ENCODE data around the gene WWOX. TPM values are rescaled to one million over a fixed set of nuclear protein-coding genes. Genes with fewer than 3 reads are reported as not detected.

WWOX gene
- total and polyA plus RNA-seq, 2 of the 13 experiments (the other 11 are each of a cell fraction or from before 2014, with no cell fraction given) = 9.1 to 37.4 TPM

GRCh38 chr16:78729687-78730086 is 630.2 kb downstream of the WWOX start (continued):
- TF ChIP-seq HNF1A (IDR thresholded peaks at IDR 0.05; ENCODE audit: low read depth) = peak; percentile 38; the same call in 1 of the 2 replicates
- no peak for TF ChIP-seq HNF1A (CRISPR knock-in tag; IDR thresholded peaks at IDR 0.05; ENCODE audit: borderline replicate concordance)
- 0 out of 2 replicates have a peak, but pooled peaks have one; percentile 38 for TF ChIP-seq ZKSCAN1 (IDR thresholded peaks at IDR 0.05; ENCODE audit: low read length)
- TF ChIP-seq, protein P1, sequence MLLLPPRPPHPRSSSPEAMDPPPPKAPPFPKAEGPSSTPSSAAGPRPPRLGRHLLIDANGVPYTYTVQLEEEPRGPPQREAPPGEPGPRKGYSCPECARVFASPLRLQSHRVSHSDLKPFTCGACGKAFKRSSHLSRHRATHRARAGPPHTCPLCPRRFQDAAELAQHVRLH (CRISPR knock-in tag; IDR thresholded peaks at IDR 0.05; ENCODE audit: borderline replicate concordance, low read depth) = 0 out of 2 replicates have a peak, but pooled peaks have one; percentile 53
- TF ChIP-seq ZNF678 (CRISPR knock-in tag; IDR thresholded peaks at IDR 0.05) = no peak
- peak; percentile 78 for TF ChIP-seq FOSL2 (CRISPR knock-in tag; IDR thresholded peaks at IDR 0.05)
- TF ChIP-seq ZNF652 (CRISPR knock-in tag; IDR thresholded peaks at IDR 0.05; ENCODE audit: borderline replicate concordance, low read depth) = peak; percentile 23; the same call in 1 of the 2 replicates
- TF ChIP-seq ISL2 (CRISPR knock-in tag; IDR thresholded peaks at IDR 0.05) = peak; percentile 84
- TF ChIP-seq ZNF878 (CRISPR knock-in tag; IDR thresholded peaks at IDR 0.05) = no peak
- 0 out of 2 replicates have a peak, but pooled peaks have one; percentile 25 for TF ChIP-seq ZNF256 (CRISPR knock-in tag; conservative IDR thresholded peaks at IDR 0.05)
- no peak for TF ChIP-seq EED (CRISPR knock-in tag; IDR thresholded peaks at IDR 0.05)
- TF ChIP-seq TSC22D2 (CRISPR knock-in tag; IDR thresholded peaks at IDR 0.05; ENCODE audit: borderline replicate concordance) = no peak
- TF ChIP-seq PHF21A (CRISPR knock-in tag; IDR thresholded peaks at IDR 0.05) = 0 out of 2 replicates have a peak, but pooled peaks have one; percentile 48
- TF ChIP-seq ZSCAN31 (CRISPR knock-in tag; IDR thresholded peaks at IDR 0.05; ENCODE audit: low read depth) = no peak
- TF ChIP-seq HOXA5 (CRISPR knock-in tag; IDR thresholded peaks at IDR 0.05) = peak; percentile 71; the same call in 1 of the 2 replicates
- TF ChIP-seq GATAD2A (CRISPR knock-in tag; IDR thresholded peaks at IDR 0.05) = peak; percentile 99
- TF ChIP-seq, protein P2, sequence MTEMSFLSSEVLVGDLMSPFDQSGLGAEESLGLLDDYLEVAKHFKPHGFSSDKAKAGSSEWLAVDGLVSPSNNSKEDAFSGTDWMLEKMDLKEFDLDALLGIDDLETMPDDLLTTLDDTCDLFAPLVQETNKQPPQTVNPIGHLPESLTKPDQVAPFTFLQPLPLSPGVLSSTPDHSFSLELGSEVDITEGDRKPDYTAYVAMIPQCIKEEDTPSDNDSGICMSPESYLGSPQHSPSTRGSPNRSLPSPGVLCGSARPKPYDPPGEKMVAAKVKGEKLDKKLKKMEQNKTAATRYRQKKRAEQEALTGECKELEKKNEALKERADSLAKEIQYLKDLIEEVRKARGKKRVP (CRISPR knock-in tag; IDR thresholded peaks at IDR 0.05) = peak in 1 of 2 experiments; percentile 96; a peak in 2 of 4 replicates
- no peak for TF ChIP-seq SRF (IDR thresholded peaks at IDR 0.05; ENCODE audit: low read depth, low read length)
- TF ChIP-seq KAT7 (CRISPR knock-in tag; IDR thresholded peaks at IDR 0.05; ENCODE audit: borderline replicate concordance) = peak; percentile 31; the same call in 1 of the 2 replicates
- TF ChIP-seq ZNF577 (CRISPR knock-in tag; IDR thresholded peaks at IDR 0.05; ENCODE audit: borderline replicate concordance, low read depth) = no peak
- TF ChIP-seq, protein P3, sequence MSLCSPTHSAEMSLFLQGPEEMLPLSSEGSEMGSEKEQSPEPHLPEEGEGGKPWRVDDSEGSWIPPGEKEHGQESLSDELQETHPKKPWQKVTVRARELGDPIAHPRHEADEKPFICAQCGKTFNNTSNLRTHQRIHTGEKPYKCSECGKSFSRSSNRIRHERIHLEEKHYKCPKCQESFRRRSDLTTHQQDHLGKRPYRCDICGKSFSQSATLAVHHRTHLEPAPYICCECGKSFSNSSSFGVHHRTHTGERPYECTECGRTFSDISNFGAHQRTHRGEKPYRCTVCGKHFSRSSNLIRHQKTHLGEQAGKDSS (CRISPR knock-in tag; IDR thresholded peaks at IDR 0.05; ENCODE audit: borderline replicate concordance, low read depth) = no peak
- 0 out of 2 replicates have a peak, but pooled peaks have one; percentile 33 for TF ChIP-seq ZNF792 (CRISPR knock-in tag; IDR thresholded peaks at IDR 0.05)
- peak; percentile 77 for TF ChIP-seq ZSCAN9 (CRISPR knock-in tag; IDR thresholded peaks at IDR 0.05; ENCODE audit: borderline replicate concordance)
- TF ChIP-seq CBX5 (CRISPR knock-in tag; IDR thresholded peaks at IDR 0.05; ENCODE audit: borderline replicate concordance) = peak; percentile 93
- TF ChIP-seq, protein P4, sequence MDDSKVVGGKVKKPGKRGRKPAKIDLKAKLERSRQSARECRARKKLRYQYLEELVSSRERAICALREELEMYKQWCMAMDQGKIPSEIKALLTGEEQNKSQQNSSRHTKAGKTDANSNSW (CRISPR knock-in tag; IDR thresholded peaks at IDR 0.05; ENCODE audit: borderline replicate concordance) = no peak
- no peak for TF ChIP-seq ZFYVE20 (CRISPR knock-in tag; IDR thresholded peaks at IDR 0.05; ENCODE audit: borderline replicate concordance, low read depth)
- TF ChIP-seq POLR2AphosphoS2 (IDR thresholded peaks at IDR 0.05; ENCODE audit: low read depth, low read length) = no peak
